ENCODE data around the gene BLM. TPM values are rescaled to one million over a fixed set of nuclear protein-coding genes. Genes with fewer than 3 reads are reported as not detected.

The BLM gene
- total RNA-seq, 4 donors from 2014 or later, result 1.3 to 3.4 (median 2.0) TPM

DNA sequence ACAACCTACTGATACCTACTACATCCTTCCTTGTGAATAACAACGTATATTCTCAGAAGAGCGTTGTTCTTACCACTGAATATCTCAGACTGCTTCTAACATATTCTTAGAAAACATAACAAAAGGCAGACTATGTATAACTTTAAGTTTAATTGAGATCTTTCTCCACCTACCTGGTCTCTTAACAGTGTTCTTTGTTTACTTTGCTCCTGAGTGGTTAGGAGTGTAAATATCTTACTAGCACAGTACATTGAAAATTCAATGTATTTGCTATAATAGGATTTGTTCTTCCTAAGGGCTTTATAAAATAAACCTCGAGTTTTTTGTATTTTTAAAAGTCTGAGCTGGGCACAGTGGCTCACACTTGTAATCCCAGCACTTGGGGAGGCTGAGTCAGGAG is 7.9 kb upstream of the BLM start:
- Histone ChIP-seq H3K4me1 (no peaks in the 10 kb centered on the region), H3K27me3 (no peaks in the 10 kb centered on the region), H3K27ac (no peak overlapping the region), H3K36me3 (no peaks in the 10 kb centered on the region), H3K9me3 (no peaks in the 10 kb centered on the region), H3K4me3 (no peak overlapping the region)
- intact Hi-C loops (cut with DNase I), result no loop called here
- DNase-seq, result no peak
- 71 to 75% methylated on average over 3 of the region's 3 CpGs for WGBS, 2 donors
- TF ChIP-seq, protein P1, sequence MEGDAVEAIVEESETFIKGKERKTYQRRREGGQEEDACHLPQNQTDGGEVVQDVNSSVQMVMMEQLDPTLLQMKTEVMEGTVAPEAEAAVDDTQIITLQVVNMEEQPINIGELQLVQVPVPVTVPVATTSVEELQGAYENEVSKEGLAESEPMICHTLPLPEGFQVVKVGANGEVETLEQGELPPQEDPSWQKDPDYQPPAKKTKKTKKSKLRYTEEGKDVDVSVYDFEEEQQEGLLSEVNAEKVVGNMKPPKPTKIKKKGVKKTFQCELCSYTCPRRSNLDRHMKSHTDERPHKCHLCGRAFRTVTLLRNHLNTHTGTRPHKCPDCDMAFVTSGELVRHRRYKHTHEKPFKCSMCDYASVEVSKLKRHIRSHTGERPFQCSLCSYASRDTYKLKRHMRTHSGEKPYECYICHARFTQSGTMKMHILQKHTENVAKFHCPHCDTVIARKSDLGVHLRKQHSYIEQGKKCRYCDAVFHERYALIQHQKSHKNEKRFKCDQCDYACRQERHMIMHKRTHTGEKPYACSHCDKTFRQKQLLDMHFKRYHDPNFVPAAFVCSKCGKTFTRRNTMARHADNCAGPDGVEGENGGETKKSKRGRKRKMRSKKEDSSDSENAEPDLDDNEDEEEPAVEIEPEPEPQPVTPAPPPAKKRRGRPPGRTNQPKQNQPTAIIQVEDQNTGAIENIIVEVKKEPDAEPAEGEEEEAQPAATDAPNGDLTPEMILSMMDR (IDR thresholded peaks at IDR 0.05), result no peak
- no peak for TF ChIP-seq POLR2A (IDR thresholded peaks at IDR 0.05)

DNA sequence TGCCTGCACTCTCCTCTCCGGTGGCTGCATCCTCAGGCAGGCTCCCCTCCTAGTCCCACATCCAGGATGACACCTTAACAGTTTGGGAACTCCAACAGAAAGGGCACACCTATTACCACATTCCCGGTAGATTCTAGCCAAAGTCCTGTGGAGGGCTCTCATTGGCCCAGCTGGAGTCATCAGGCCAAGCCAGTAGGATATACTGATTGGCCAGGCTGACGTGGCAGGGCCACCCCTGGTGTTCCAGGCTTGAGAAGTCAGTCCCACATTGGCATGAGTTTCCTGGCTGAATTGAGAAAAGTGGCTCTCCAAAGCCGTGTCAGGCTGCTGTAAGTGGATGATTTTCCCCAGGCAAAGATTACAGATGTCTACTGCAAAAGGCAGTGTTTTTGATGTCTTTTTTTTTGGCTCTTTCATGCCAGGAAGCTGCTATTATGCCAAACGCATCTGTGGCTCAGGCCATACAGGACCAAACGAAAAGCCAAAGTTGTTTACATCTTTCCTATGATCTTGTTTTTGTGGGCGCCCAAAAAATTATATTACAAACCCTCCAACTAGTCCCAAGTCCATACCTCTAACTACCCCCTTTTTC is 6.6 kb upstream of the BLM start:
- TF ChIP-seq, protein P1 (IDR thresholded peaks at IDR 0.05), result no peak
- TF ChIP-seq POLR2A (IDR thresholded peaks at IDR 0.05), result no peak
- no peaks in the 10 kb centered on the region for H3K36me3 ChIP-seq
- no peak overlapping the region for H3K4me3 ChIP-seq
- no peaks in the 10 kb centered on the region for H3K27me3 ChIP-seq
- no peaks in the 10 kb centered on the region for H3K9me3 ChIP-seq
- no peaks in the 10 kb centered on the region for H3K4me1 ChIP-seq
- intact Hi-C loops (cut with DNase I), result loop anchor here (10.0 kb wide), 1 partner anchor 174 kb away; the partner anchor contains the start of gene FES
- DNase-seq, result no peak
- no peak overlapping the region for H3K27ac ChIP-seq
- 54 to 70% methylated on average over 5 to 7 of the region's 7 CpGs for whole genome bisulfite sequencing, 2 donors

DNA sequence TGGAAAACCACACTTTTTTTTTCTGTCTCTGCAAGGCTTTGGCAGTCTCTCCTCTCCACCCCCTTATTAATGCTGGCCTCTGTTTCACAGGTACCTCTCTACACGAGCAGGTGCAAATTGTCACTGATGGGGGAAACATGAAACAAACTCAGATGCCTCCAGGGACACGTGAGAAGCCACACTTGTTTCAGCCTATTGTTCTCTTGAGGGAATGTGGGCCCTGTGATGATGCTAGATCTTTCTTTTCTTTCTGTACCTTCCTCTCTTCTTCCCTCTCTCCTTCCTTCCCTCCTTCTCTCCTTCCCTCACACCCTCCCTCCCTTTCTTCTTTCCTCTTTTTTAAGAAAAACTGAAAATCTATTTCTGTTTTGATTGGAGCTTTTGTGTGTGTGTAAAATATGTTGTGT is 5.7 kb upstream of the BLM start:
- Histone ChIP-seq H3K27me3 (no peaks in the 10 kb centered on the region), H3K9me3 (no peaks in the 10 kb centered on the region), H3K36me3 (no peaks in the 10 kb centered on the region), H3K4me1 (peaks cover 0 to 5% (median 0%) of the 10 kb centered on the region in 3 donors), H3K27ac (no peak overlapping the region), H3K4me3 (no peak overlapping the region)
- intact Hi-C loops (cut with DNase I), result loop anchor here (10.0 kb wide), 1 partner anchor 173 kb away; the partner anchor contains the start of gene FES
- TF ChIP-seq POLR2A (IDR thresholded peaks at IDR 0.05), result no peak
- TF ChIP-seq, protein P1 (IDR thresholded peaks at IDR 0.05), result no peak
- 63% methylated on average over 2 of the region's 2 CpGs for WGBS, 2 donors
- DNase-seq, result no peak

DNA sequence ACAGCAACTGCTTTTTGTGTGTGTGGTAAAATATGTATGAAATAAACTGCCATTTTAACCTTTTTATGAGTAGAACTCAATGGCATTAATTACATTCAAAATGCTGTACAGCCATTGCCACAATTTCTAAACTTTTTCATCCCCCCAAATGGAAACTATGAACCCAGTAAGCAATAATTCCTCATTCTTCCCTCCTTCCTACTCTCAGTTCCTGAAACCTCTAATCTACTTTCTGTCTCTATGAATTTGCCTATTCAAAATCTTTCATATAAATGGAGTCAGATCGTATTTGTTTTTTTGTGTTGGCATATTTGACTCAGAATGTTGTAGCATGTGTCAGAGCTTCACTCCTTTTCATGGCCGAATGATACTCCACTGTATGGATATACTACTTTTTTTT is 5.3 kb upstream of the BLM start:
- no peaks in the 10 kb centered on the region for H3K36me3 ChIP-seq
- no peak for DNase-seq
- peaks cover 0 to 8% (median 0%) of the 10 kb centered on the region in 3 donors for H3K4me1 ChIP-seq
- H3K9me3 ChIP-seq, result no peaks in the 10 kb centered on the region
- no peak overlapping the region for H3K4me3 ChIP-seq
- no peak for TF ChIP-seq POLR2A (IDR thresholded peaks at IDR 0.05)
- TF ChIP-seq, protein P1 (IDR thresholded peaks at IDR 0.05), result no peak
- intact Hi-C loops (cut with DNase I), result loop anchor here (10.0 kb wide), 1 partner anchor 173 kb away; the partner anchor contains the start of gene FES
- no peak overlapping the region for H3K27ac ChIP-seq
- 70 to 77% methylated on average over 2 of the region's 2 CpGs for WGBS, 2 donors
- no peaks in the 10 kb centered on the region for H3K27me3 ChIP-seq

DNA sequence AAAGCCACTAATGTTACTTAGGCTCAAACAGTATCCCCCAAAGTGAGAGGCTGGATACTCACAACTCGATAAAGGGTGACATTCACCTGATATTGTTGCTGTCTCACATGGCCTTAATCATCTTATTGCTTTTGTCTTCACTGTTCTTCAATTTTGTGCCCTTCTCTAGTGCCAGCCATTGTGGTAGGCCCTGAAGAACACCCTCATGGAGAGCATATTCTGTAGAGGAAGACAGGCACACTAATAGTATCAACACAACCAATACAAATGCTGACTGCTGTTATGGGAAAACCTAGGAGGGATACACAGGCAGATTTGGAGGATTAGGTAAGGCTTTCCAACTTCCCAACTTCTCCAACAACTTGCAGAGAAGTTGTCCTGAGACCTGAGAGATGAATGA is 4.1 kb upstream of the BLM start:
- H3K27me3 ChIP-seq, result no peaks in the 10 kb centered on the region
- no peaks in the 10 kb centered on the region for H3K9me3 ChIP-seq
- intact Hi-C loops (cut with DNase I), result loop anchor here (10.0 kb wide), 1 partner anchor 172 kb away; the partner anchor contains the start of gene FES
- no peak for TF ChIP-seq POLR2A (IDR thresholded peaks at IDR 0.05)
- TF ChIP-seq, protein P1 (IDR thresholded peaks at IDR 0.05), result no peak
- no peaks in the 10 kb centered on the region for H3K36me3 ChIP-seq
- no peak overlapping the region for H3K27ac ChIP-seq
- peaks cover 4 to 16% (median 7%) of the 10 kb centered on the region in 3 donors for H3K4me1 ChIP-seq
- 94 to 100% methylated on average over 1 of the region's 1 CpG for WGBS, 2 donors
- no peak for DNase-seq
- H3K4me3 ChIP-seq, result no peak overlapping the region
